Activated T-helper 9 cell treated with anti-CD3 and anti-CD28 coated beads, Interleukin-2, amount 50 U/mL, for 16 hours (primary cell): Measurements from ENCODE around the gene LIG1.
"Not testable (repeated sequence)": the region's sequence is repeated elsewhere in the genome, so short reads cannot be mapped to it uniquely, and the experiment has no call there.

Experiments used
- DNase-seq: peaks from one replicate; pipeline ENCODE4 v3.0.0-alpha.2; 2020; ENCODE audit warnings: low read depth

The LIG1 gene

DNA sequence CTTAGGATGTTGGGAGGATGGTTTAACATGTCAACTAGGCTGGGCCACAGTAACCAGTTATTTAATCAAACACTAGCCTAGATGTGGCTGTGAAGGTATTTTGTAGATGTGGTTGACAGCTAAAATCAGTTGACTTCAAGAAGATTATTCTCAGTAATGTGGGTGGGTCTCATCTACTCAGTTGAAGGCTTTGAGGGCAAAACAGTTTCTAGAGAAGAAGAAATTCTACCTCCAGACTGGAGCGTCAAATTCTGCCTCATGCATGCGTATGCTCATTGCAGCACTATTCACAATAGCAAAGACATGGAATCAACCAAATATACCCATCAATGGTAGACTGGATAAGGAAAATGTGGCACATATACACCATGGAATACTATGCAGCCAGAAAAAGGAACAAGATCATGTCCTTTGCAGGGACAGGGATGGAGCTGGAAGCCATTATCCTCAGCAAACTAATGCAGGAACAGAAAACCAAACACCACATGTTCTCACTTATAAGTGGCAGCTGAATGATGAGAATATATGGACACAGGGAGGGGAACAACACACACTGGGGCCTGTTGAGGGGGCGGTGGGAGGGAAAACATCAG, 99.9 kb downstream of the LIG1 start:
- DNase-seq, result not testable (repeated sequence)

- DNase-seq, result no peak
Observed at GRCh38 chr19:48069435-48069834, 100.7 kb downstream of the LIG1 start.
